ENCODE results near the gene ZNF850. TPM values are rescaled to one million over a fixed set of nuclear protein-coding genes. Genes with fewer than 3 reads are reported as not detected.
A peak's percentile ranks its signal among the peaks of the same experiment; 100 is the strongest.

ZNF850 gene
- total RNA-seq, 1 experiment from 2014 or later = 23.9 TPM

- H4K8ac ChIP-seq (replicated peaks; ENCODE audit: insufficient read length, low read depth, low read length) = no peak overlapping the region
- H2BK20ac ChIP-seq (ENCODE audit: low read depth, low read length, poor library complexity, severe bottlenecking) = no peak overlapping the region
- no peaks in the 10 kb centered on the region for H3K23me2 ChIP-seq (ENCODE audit: insufficient read length, low read depth, low read length, poor library complexity, severe bottlenecking)
- H3K4me1 ChIP-seq (ENCODE audit: insufficient read depth, low read length) = peaks cover 3% of the 10 kb centered on the region; the same call in 1 of the 2 replicates
- H3K56ac ChIP-seq (ENCODE audit: insufficient read length, low read depth, low read length) = no peak overlapping the region
- no peaks in the 10 kb centered on the region for H3K27me3 ChIP-seq (ENCODE audit: insufficient read depth, low read length)
- H3K23ac ChIP-seq (ENCODE audit: insufficient read length, low read depth, low read length) = no peak overlapping the region
- H2AK5ac ChIP-seq (ENCODE audit: insufficient read length, low read length) = no peak overlapping the region
- no peak overlapping the region for H4K91ac ChIP-seq (ENCODE audit: insufficient read length, low read depth, low read length)
- no peaks in the 10 kb centered on the region for H3K27me3 Mint-ChIP-seq (ENCODE audit: low read depth)
- no peak overlapping the region for H2BK120ac ChIP-seq (ENCODE audit: low read depth, low read length, poor library complexity, severe bottlenecking)
- no peak overlapping the region for H2BK5ac ChIP-seq (ENCODE audit: insufficient read length, low read length)
- H3K9me3 ChIP-seq (ENCODE audit: control insufficient read depth, low read depth, low read length) = no peaks in the 10 kb centered on the region
- peak overlapping the region; percentile 94 to 99 for H3K4me3 Mint-ChIP-seq
- H3K36me3 Mint-ChIP-seq (ENCODE audit: insufficient read depth in 1 of 3, low read depth in 3 of 3) = peaks cover 29 to 51% (median 40%) of the 10 kb centered on the region in 3 experiments
- H3T11ph ChIP-seq (ENCODE audit: low read length) = no peak overlapping the region
- H4K20me1 ChIP-seq (ENCODE audit: control insufficient read depth, insufficient read depth, insufficient read length) = no peaks in the 10 kb centered on the region
- peak overlapping the region; percentile 76 for H3K4me2 ChIP-seq (ENCODE audit: insufficient read depth, insufficient read length, low read length)
- H3K79me1 ChIP-seq (ENCODE audit: insufficient read depth, low read depth, low read length, poor library complexity, severe bottlenecking) = no peaks in the 10 kb centered on the region
- H3K9ac ChIP-seq (ENCODE audit: extremely low read depth, insufficient read length, low read length) = no peak overlapping the region
- no peak overlapping the region for H3K18ac ChIP-seq (ENCODE audit: insufficient read length, low read depth, low read length)
- no peak overlapping the region for H2BK12ac ChIP-seq (ENCODE audit: insufficient read length, low read depth, low read length)
- no CpG with 5 or more reads among the region's 14 CpGs for WGBS (ENCODE audit: extremely low coverage, insufficient read length, low lambda C conversion rate)
- H4K5ac ChIP-seq (ENCODE audit: insufficient read length, low read depth, low read length) = no peak overlapping the region
- H3K14ac ChIP-seq (ENCODE audit: insufficient read depth, low read length) = no peak overlapping the region
- no peak overlapping the region for H3K27ac ChIP-seq (ENCODE audit: insufficient read length, low read depth, low read length)
- no peak overlapping the region for H2AFZ ChIP-seq (ENCODE audit: low read length)
- H3K79me2 ChIP-seq (ENCODE audit: insufficient read depth, low read length) = peaks cover 4% of the 10 kb centered on the region; the same call in 1 of the 2 replicates
- H2BK15ac ChIP-seq (ENCODE audit: low read depth, low read length) = no peak overlapping the region
- peak overlapping the region in 1 of 3 experiments; percentile 39; a peak in 3 of 7 replicates for H3K27ac Mint-ChIP-seq
- no peak overlapping the region for H3K4ac ChIP-seq (ENCODE audit: low read depth, low read length)
- TF ChIP-seq, protein P1, sequence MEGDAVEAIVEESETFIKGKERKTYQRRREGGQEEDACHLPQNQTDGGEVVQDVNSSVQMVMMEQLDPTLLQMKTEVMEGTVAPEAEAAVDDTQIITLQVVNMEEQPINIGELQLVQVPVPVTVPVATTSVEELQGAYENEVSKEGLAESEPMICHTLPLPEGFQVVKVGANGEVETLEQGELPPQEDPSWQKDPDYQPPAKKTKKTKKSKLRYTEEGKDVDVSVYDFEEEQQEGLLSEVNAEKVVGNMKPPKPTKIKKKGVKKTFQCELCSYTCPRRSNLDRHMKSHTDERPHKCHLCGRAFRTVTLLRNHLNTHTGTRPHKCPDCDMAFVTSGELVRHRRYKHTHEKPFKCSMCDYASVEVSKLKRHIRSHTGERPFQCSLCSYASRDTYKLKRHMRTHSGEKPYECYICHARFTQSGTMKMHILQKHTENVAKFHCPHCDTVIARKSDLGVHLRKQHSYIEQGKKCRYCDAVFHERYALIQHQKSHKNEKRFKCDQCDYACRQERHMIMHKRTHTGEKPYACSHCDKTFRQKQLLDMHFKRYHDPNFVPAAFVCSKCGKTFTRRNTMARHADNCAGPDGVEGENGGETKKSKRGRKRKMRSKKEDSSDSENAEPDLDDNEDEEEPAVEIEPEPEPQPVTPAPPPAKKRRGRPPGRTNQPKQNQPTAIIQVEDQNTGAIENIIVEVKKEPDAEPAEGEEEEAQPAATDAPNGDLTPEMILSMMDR (conservative IDR thresholded peaks at IDR 0.05) = no peak
- DNase-seq = no peak
- H3K9me3 Mint-ChIP-seq = peaks cover 13 to 59% of the 10 kb centered on the region in 2 experiments
- H3K4me1 Mint-ChIP-seq = peaks cover 11 to 13% of the 10 kb centered on the region in 2 experiments
Measured at GRCh38 chr19:36665832-36666231, 106.8 kb downstream of the ZNF850 start.

Other genes with a start within 250 kb of the ZNF850 start
- 22.5 and 26.1 TPM in 2 replicates for gene ZNF260, start 244.5 kb downstream of the ZNF850 start, total RNA-seq (2021)
- gene ZNF529, start 199.5 kb downstream of the ZNF850 start, total RNA-seq (2021) = 16.9 and 19.9 TPM in 2 replicates
- gene ZNF382, start 167.5 kb downstream of the ZNF850 start, total RNA-seq (2021) = 10.8 TPM in 2 replicates
- gene ZNF461, start 106.0 kb downstream of the ZNF850 start, total RNA-seq (2021) = 6.2 and 7.6 TPM in 2 replicates
- 15.9 and 16.1 TPM in 2 replicates for gene ZNF567, start 85.2 kb downstream of the ZNF850 start, total RNA-seq (2021)
- 8.2 and 9.6 TPM in 2 replicates for gene ZNF790, start 65.6 kb upstream of the ZNF850 start, total RNA-seq (2021)
- gene ZNF345, start 78.1 kb upstream of the ZNF850 start, total RNA-seq (2021) = 5.5 and 6.0 TPM in 2 replicates
- gene ZNF829, start 143.5 kb upstream of the ZNF850 start, total RNA-seq (2021) = 4.9 and 5.0 TPM in 2 replicates
- gene ZNF568, start 143.5 kb upstream of the ZNF850 start, total RNA-seq (2021) = 2.6 and 3.1 TPM in 2 replicates